Hepatic stellate cell (primary cell): Measurements from ENCODE around the gene PDK1.
A peak's percentile ranks its signal among the peaks of the same experiment; 100 is the strongest.

Experiments
- DNase-seq: peaks from one replicate; pipeline ENCODE4 v3.0.0; 2011; ENCODE audit warnings: low spot score

Gene PDK1

DNA sequence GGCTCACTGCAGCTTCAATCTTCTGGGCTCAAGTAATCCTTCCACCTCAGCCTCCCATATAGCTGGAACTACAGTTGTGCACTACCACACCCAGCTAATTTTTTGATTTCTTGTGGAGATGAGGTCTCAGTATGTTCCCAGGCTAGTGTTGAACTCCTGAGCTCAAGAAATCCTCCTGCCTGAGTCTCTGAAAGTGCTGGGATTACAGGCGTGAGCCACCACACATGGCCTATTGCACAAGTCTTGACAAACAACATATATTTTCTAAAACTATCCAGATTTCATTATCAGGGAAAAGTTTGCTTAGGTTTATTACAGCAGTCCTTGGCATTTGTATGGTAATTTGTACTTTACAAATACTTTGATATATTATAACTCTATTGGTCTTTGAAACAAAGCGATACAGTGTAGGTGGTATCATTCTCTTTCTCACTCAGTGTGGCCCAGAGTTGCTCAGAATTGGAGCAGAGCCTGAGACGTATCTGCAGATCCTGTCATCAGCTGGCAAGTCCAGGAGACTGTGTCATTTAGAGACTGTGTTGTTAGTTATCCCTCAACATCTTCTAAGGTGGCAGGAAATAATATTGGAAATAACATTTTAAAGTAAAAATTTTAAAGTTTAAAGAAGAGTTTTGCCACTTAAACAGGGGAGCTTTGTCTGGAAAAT, 41.4 kb downstream of the PDK1 start:
- DNase-seq, result no peak

- DNase-seq, result no peak
Measured at GRCh38 chr2:172599947-172600346, 44.1 kb downstream of the PDK1 start.

DNA sequence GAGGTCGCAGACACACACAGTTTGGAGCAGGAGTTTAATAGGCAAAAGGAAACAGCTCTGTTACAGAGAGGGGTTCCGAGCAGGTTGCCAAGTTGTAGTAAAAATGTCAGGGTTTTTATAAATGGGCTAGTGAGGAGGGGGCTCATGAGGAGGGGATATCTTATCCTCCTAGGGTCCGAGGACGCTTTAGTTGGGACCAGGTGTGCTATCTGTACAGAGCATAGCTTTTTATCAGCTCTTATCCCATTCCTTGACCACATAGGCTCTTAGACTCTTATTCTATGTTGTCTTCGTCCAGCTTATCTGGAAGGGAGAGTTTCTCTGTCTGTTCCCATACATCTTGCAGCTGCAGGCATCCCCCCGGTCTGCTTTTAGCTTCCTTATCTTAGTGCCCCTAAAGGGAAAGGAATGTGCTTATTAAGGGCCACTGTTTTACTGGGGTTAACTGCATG, 44.7 kb downstream of the PDK1 start:
- no peak for DNase-seq

- DNase-seq, result no peak
Measured at GRCh38 chr2:172606285-172606684, 50.4 kb downstream of the PDK1 start.

DNA sequence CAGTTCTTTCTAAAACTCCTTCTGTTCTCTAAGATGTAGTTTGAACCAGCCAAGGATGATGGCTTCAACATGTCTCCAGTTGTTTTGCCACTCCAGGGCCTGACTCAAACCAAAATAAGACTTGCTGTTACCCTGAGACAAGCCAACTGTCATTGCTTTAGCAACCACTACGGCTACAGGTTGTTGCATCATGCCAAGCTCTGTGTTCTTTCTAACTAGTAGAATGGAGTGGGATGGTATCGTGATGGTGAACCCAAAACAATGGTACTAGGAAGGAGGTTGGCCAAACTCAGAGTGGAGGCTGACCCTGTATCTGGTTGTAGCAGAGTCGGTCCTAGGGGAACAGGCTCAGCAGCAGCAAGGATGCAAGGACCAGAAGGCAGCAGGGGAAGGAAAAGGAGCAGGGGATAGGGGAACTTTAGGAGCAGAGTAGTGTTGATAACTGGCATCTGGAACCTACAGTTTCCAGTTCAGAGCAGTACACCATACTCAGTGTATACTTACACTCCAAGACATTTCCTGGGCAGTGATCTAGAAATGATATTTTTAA, 51.6 kb downstream of the PDK1 start:
- DNase-seq, result no peak

DNA sequence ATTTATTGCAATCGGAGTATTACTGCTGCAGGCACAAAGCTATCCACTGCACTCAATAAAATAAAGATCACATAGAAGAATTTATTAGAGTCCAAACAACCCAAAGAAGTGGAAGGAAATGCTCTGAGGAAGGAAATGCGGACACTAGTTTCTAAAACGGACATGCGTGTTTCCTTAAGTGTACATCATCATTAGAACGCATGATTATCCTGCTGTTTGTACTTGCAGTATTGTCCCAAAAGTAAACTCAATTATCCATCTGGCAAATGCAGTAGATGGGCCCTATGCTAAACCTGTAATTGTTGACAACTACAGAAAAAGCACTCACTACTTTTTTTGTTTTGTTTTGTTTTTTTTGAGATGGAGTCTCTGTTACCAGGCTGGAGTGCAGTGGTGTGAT, 53.6 kb downstream of the PDK1 start:
- DNase-seq, result no peak

DNA sequence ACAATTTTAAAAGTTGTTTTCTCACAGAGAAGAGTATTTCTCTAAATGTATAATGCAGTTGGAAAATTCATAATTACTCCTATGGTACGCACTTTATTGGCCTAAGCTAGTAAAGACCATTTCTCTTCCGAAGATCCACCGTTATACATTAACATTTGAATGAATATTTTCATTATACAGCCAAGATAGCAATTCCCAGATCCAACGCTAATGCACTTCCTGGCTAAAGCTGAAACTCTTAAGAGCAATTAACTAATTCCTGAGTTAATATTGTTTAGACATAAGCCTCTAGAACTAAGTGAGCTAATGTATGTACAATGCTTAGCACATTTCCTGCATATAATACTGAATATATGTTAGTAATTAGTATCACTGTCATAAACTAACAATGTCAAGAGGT, 56.2 kb downstream of the PDK1 start:
- no peak for DNase-seq

DNA sequence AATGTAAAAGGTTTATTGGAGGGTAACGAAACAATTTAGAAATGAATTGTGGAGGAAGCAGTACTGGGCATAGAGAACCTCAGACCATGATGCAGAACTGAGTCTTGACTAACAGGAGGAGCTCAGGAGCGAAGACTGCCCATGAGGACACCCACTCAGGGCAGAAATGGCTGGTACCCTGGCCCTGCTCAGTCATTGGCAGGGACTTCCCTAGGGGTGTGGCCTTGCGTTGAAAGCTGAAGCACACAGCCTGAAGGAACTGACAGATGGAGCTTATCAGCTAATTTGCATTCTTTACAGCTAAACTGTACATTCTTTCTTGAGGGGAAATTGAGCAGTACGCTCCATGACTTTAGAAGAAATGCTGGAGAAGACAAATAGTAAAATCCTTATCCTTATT, 57.1 kb downstream of the PDK1 start:
- no peak for DNase-seq

GRCh38 chr2:172613615-172614231, 57.8 kb downstream of the PDK1 start:
- no peak for DNase-seq

- DNase-seq, result no peak
Measured at GRCh38 chr2:172614932-172615331, 59.0 kb downstream of the PDK1 start.

DNA sequence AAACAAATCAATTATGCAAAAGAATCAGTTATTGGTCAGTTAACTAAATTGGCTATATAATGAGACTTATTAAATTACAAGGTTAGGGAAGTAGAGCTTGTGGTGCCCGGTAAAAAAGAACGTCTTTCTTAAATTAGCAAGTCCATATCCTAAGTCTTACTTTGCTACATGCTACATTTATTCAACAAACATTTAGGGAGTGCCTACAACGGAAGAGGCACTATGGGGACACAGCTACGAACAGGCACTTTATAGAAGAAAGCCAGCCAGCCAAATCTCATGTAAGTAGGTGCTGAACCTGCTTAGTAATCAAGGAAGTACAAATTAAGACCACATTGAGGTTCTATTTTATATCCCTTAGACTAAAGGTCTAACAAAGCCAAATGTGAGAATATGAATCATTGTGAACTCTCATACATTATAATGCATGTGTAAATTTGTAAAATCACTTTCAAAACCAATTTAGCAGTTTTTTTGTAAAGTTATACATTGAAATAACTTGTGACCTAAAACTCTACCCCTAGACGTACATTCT, 59.9 kb downstream of the PDK1 start:
- no peak for DNase-seq

- DNase-seq, result no peak
Measured at GRCh38 chr2:172617115-172617514, 61.2 kb downstream of the PDK1 start.

DNA sequence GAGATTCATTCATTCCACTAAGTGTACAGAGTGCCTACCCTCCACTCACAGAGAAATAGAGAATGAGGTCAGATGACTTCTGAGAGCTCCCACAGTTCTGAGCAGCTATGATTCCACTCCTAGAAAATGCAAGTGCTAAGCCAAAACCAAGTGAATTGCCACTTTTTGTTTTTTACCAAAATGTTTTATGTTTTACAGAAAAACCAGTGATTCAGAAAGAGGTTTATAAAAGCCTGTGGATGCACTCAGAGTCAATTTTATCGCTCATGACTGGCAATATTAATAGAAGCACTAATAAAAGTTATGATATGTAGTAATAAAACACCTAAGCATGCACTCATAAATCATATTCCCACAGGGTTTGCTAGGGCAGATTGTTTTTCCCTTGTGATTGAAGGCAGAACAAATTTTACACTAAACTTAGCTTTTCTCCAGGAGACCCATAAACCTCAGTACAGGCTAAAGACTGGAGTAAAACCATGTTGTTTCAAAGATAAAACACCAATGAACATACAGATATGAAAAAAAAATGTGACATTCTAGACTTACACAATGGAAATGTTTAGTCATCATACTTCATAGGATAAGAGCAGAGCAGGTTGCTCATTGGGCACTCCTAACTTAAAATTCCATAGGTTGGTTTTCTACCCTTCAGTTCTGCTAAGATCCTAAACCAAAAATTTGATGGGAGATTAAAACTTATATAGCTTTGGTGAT, 67.5 kb downstream of the PDK1 start:
- DNase-seq, result peak; percentile 25

- no peak for DNase-seq
Measured at GRCh38 chr2:172624996-172625395, 69.1 kb downstream of the PDK1 start.

GRCh38 chr2:172627181-172627580, 71.3 kb downstream of the PDK1 start:
- DNase-seq, result no peak

GRCh38 chr2:172628085-172628484, 72.2 kb downstream of the PDK1 start:
- DNase-seq, result no peak

GRCh38 chr2:172629586-172629985, 73.7 kb downstream of the PDK1 start:
- no peak for DNase-seq

DNA sequence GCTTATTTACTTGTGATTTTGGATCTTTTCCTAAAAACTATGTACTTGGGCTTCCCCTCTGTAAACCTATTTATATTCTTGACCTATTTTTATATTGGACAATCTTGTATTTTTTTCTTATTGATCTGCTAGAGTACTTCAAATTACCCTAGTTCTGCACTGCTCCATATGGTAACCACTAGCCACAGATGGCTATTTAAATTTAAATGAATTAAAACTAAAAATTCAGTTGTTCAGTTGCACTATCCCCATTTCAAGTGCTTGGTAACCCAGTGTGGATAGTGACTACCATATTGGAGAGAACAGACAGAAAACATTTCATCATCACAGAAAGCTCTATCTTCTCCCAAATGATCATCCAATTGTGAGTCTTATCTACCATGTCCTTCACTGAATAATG, 74.3 kb downstream of the PDK1 start:
- DNase-seq, result no peak

DNA sequence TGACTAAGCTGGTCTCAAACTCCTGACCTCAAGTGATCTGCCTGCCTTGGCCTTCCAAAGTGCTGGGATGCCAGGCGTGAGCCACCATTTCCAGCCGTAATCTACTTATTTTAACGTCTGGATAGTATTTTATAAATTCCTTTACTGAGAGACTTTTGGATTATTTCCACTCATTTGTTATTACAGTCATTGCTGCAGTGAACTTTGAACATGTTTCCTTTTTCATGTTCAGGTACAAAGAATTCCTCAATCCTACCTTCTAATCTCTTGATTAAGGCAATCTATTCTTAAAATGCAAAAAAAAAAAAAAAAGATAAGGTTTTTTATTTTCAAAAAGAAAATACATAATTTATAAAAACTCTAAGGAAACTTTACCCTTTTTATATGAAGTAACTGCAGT, 78.6 kb downstream of the PDK1 start:
- DNase-seq, result no peak

- no peak for DNase-seq
Measured at GRCh38 chr2:172635548-172635947, 79.7 kb downstream of the PDK1 start.

DNA sequence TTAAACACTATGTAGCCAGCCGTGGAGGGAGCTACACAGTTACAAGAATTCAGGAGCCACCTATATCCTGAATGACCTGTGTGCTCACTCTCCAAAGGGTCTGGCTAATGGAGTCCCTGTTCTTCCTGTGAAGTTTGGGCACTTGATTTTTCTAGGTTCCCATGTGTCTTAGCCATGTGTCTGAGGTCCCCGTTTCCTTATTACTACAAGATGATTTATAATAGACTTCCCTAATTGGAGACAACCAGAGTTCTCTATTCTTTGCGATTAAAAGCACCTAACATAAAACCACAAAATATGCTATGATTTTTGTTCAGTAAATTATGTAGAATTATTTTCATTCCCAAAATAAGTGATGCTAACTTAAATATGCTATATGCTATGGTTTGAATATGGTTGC, 83.4 kb downstream of the PDK1 start:
- DNase-seq, result no peak

DNA sequence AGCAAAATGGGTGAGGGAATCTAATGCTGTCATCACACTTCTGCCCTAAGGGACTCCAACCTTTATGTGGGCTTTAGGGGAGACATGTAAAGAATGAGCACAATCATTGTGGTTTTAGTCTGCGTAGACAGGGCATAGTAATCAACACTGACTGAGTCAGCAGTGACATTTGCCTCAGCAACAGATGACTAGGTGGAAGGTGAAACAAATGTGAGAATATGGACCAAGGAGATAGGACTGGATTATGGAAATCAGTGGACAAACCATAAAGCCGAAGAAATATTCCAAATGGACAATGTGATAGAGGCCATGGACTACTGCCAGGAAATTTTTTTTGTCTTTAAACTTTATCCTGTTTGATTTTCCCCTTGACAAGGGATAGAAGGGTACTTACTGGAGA, 83.9 kb downstream of the PDK1 start:
- DNase-seq, result no peak

- DNase-seq, result no peak
Measured at GRCh38 chr2:172640389-172640788, 84.5 kb downstream of the PDK1 start.
